NB4 (cell line): ENCODE data around the gene MYLK.

Source experiments
- DNase-seq: peaks from one replicate; pipeline ENCODE4 v3.0.0; 2010; ENCODE audit warnings: low read depth
- H3K4me3 ChIP-seq: one replicate; pipeline ENCODE4 v1.5.1; 2011; ENCODE audit warnings: mild to moderate bottlenecking, low read depth, low read length, moderate library complexity
- CTCF ChIP-seq: IDR thresholded peaks from one replicate; pipeline ENCODE4 v1.5.1; 2012; ENCODE audit warnings: low read depth, low read length
- MAX ChIP-seq: IDR thresholded peaks from 2 replicates; pipeline ENCODE4 v1.6.1; 2011; ENCODE audit warnings: low read depth, low read length
- MYC ChIP-seq: IDR thresholded peaks from 2 replicates; pipeline ENCODE4 v1.6.1; 2011; ENCODE audit warnings: low read depth, low read length
- POLR2A ChIP-seq: IDR thresholded peaks from 2 replicates; pipeline ENCODE4 v1.6.1; 2011; ENCODE audit warnings: mild to moderate bottlenecking; ENCODE audit not compliant: insufficient read length; ENCODE audit errors: extremely low read depth

Gene MYLK

GRCh38 chr3:123752228-123752627 is 131.9 kb downstream of the MYLK start:
- H3K4me3 ChIP-seq, result no peak overlapping the region
- no peak for TF ChIP-seq POLR2A
- TF ChIP-seq MYC, result no peak
- no peak for TF ChIP-seq CTCF
- no peak for TF ChIP-seq MAX
- DNase-seq, result no peak

- TF ChIP-seq CTCF (no peak), MAX (no peak), MYC (no peak), POLR2A (no peak)
- no peak for DNase-seq
- H3K4me3 ChIP-seq, result no peak overlapping the region
These were observed 132.7 kb downstream of the MYLK start for GRCh38 chr3:123751433-123751832.

- H3K4me3 ChIP-seq, result no peak overlapping the region
- no peak for DNase-seq
These were observed 133.3 kb downstream of the MYLK start for GRCh38 chr3:123750659-123751420.

GRCh38 chr3:123750209-123750608 is 133.9 kb downstream of the MYLK start:
- TF ChIP-seq MYC (no peak), POLR2A (no peak), CTCF (no peak), MAX (no peak)
- no peak overlapping the region for H3K4me3 ChIP-seq
- no peak for DNase-seq

More at GRCh38 chr3:123750659-123751420, 133.3 kb downstream of the MYLK start:
- no peak for TF ChIP-seq MYC
- TF ChIP-seq CTCF, result no peak
- no peak for TF ChIP-seq MAX
- no peak for TF ChIP-seq POLR2A

- H3K4me3 ChIP-seq, result no peak overlapping the region
- TF ChIP-seq CTCF (no peak), MYC (no peak), POLR2A (no peak), MAX (no peak)
- DNase-seq, result peak; percentile 55
These were observed 134.4 kb downstream of the MYLK start for GRCh38 chr3:123749711-123750110.
